Adrenal gland (tissue), 12 donors: ENCODE results near the gene MYO18B. TPM values are rescaled to one million over a fixed set of nuclear protein-coding genes. Genes with fewer than 3 reads are reported as not detected.

ENCODE experiments used
- DNase-seq, 7 donors: peaks; one replicate each; pipeline ENCODE4 v3.0.0-alpha.2; 2019 to 2020
- H3K27ac ChIP-seq, 5 donors: fragments of 200-600 bp; sonication (generic) in 4 of 5; 1 replicate in 3 of 5; 2 replicates in 2 of 5; pipeline versions ENCODE4 v1.5.1 to v1.8.0; 2016 to 2020; ENCODE audit warnings: mild to moderate bottlenecking in 1 of 5
- H3K27me3 ChIP-seq: fragments of 200-600 bp; 2 replicates; pipeline ENCODE4 v1.8.0; 2021
- H3K36me3 ChIP-seq, 2 donors: fragments of 200-600 bp; replicated peaks in 1 of 2; 1 replicate in 1 of 2; 2 replicates in 1 of 2; pipeline versions ENCODE4 v1.5.1 to v1.8.0; 2018 to 2022
- H3K4me1 ChIP-seq, 2 donors: fragments of 200-600 bp; replicated peaks in 1 of 2; 1 replicate in 1 of 2; 2 replicates in 1 of 2; pipeline versions ENCODE4 v1.5.1 to v1.8.0; 2018 to 2021
- H3K4me3 ChIP-seq, 4 donors: fragments of 200-600 bp; sonication (generic) in 3 of 4; one replicate each; pipeline ENCODE4 v1.5.1; 2016 to 2018
- H3K9me3 ChIP-seq, 3 donors: fragments of 200-600 bp; sonication (generic) in 1 of 3; replicated peaks in 1 of 3; 1 replicate in 2 of 3; 2 replicates in 1 of 3; pipeline versions ENCODE4 v1.5.1 to v1.8.0; 2016 to 2021
- POLR2A ChIP-seq, 2 donors: fragments of 450-650 bp; IDR thresholded peaks; one replicate each; pipeline ENCODE4 v1.6.1; 2017; ENCODE audit warnings: antibody characterized with exemption in 2 of 2, mild to moderate bottlenecking in 2 of 2, moderate library complexity in 1 of 2
- WGBS, 4 donors: extraction: QIAGEN DNeasy Blood & Tissue Kit in 2 of 4; methylation state at CpG; one replicate each; pipeline versions ENCODE4 v1.1.5 to v1.1.7; 2013 to 2017; 5-methylcytosine and 5-hydroxymethylcytosine counted together
- intact Hi-C, 2 donors: fragments of 100-400 bp; cut with DNase I; formaldehyde crosslinking; loops; one replicate each; pipeline versions ENCODE4 v1.14.1 to v1.15.0; 2022 to 2023
- polyA plus RNA-seq, 3 donors: library from polyadenylated mRNA; stranded (reverse); fragments of 200-250 nt in 2 of 3; fragments of 350-450 nt in 1 of 3; fragmentation: Illumina TruSeq in 1 of 3; extraction: RNeasy Lipid Tissue Mini Kit (QIAGEN cat#74804) in 1 of 3; gene quantifications; one replicate each; pipeline ENCODE4 v1.2.3, GENCODE V29; 2013 to 2014
- total RNA-seq, 9 donors: library from RNA; depleted of rRNA in 4 of 9; stranded (reverse); fragments of >200 nt in 4 of 9; fragments of 120-200 nt in 1 of 9; fragmentation: NEBNext Ultra II Directional in 1 of 9; extraction: Animal tissue kit (Norgen Biotek cat#: 25700) in 1 of 9; gene quantifications; one replicate each; pipeline versions ENCODE4 v1.1.0 to v1.2.4, GENCODE V29; 2013 to 2023
- TF ChIP-seq, protein P1 (sequence below), 6 experiments: fragments of 450-650 bp in 4 of 6; fragments of 200-600 bp in 2 of 6; sonication (generic) in 1 of 6; IDR thresholded peaks; 1 replicate in 5 of 6; 2 replicates in 1 of 6; pipeline versions ENCODE4 v1.5.1 to v1.8.0; 2016 to 2021; ENCODE audit warnings: antibody characterized with exemption in 6 of 6, mild to moderate bottlenecking in 2 of 6, moderate library complexity in 1 of 6
- donor health status: healthy with polysubstance abuse.
- donor health status: Bipolar disorder and iron deficiency.
- donor health status: DM: yes; HTN: yes; CAD: no.
- donor health status: DM: no; HTN: no; CAD: no.
- donor health status: DM: no; HTN: no; CAD: no.
- donor health status: DM: yes; HTN: yes; CAD: no.

Gene MYO18B
- total and polyA plus RNA-seq, 12 donors, result 0.08 to 1.1 (median 0.18) TPM

DNA sequence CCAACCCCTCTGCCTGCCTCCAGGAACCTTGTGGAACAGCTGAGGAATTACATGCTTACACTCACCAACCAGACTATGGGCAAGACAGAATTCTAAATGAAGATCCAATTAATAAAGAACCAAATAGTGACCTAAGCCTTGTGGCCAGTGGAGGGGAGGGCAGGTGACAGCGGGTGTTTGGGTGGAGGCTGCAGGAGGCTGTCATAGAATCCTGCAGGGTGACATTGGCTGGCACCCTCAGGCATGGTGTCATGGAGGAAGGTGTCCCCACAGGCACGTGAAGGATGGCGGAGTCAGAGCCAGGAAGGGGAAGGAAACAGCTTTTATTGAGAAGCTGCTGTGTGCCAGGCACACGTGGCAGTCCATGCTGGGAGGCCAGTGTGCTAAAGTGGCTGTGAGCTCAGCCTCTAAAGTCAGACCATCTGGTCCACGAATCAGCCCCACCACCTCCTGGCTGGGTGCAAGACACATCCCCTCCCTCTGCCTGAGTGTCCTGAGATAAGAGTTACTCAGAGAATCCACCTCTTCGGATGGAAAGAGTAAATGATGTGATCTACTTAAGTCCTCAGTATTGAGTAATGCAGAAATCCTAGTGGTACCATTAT is 8.7 kb downstream of the MYO18B start:
- H3K9me3 ChIP-seq, result no peaks in the 10 kb centered on the region
- WGBS, 4 donors, result 56 to 71% (median 63%) methylated on average over 3 to 6 of the region's 6 CpGs
- H3K4me1 ChIP-seq, result peaks cover 3 to 28% of the 10 kb centered on the region in 2 donors
- no peaks in the 10 kb centered on the region for H3K36me3 ChIP-seq
- peak in 1 of 7 donors; percentile 19 for DNase-seq
- intact Hi-C loops, result no loop called here
- no peaks in the 10 kb centered on the region for H3K27me3 ChIP-seq
- H3K4me3 ChIP-seq, result no peak overlapping the region
- TF ChIP-seq, protein P1, sequence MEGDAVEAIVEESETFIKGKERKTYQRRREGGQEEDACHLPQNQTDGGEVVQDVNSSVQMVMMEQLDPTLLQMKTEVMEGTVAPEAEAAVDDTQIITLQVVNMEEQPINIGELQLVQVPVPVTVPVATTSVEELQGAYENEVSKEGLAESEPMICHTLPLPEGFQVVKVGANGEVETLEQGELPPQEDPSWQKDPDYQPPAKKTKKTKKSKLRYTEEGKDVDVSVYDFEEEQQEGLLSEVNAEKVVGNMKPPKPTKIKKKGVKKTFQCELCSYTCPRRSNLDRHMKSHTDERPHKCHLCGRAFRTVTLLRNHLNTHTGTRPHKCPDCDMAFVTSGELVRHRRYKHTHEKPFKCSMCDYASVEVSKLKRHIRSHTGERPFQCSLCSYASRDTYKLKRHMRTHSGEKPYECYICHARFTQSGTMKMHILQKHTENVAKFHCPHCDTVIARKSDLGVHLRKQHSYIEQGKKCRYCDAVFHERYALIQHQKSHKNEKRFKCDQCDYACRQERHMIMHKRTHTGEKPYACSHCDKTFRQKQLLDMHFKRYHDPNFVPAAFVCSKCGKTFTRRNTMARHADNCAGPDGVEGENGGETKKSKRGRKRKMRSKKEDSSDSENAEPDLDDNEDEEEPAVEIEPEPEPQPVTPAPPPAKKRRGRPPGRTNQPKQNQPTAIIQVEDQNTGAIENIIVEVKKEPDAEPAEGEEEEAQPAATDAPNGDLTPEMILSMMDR (IDR thresholded peaks at IDR 0.05), result no peak
- TF ChIP-seq POLR2A (IDR thresholded peaks at IDR 0.05), result no peak
- H3K27ac ChIP-seq, result no peak overlapping the region

DNA sequence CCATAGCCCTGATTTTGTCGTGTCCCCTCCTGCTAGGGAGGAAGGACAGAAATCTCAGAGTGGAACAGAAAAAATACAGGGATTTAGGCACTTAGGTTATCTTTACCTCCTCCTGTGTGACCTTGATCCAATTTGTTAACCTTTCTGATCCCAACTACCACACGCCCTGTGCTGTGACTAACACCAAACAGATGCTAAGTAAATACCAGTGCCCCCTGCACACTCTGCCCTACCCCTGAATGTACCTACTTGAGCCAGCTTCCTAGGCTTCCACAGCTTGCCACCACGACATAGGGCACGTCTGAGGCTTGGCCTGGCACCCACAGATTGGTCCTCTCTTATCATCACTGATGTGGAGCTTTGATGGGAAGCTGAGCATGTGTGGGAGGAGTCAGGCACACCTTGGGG is 9.2 kb downstream of the MYO18B start:
- no peak for TF ChIP-seq POLR2A (IDR thresholded peaks at IDR 0.05)
- TF ChIP-seq, protein P1 (IDR thresholded peaks at IDR 0.05), result no peak
- H3K27ac ChIP-seq, result no peak overlapping the region
- 55 to 68% (median 63%) methylated on average over 4 of the region's 4 CpGs for WGBS, 4 donors

DNA sequence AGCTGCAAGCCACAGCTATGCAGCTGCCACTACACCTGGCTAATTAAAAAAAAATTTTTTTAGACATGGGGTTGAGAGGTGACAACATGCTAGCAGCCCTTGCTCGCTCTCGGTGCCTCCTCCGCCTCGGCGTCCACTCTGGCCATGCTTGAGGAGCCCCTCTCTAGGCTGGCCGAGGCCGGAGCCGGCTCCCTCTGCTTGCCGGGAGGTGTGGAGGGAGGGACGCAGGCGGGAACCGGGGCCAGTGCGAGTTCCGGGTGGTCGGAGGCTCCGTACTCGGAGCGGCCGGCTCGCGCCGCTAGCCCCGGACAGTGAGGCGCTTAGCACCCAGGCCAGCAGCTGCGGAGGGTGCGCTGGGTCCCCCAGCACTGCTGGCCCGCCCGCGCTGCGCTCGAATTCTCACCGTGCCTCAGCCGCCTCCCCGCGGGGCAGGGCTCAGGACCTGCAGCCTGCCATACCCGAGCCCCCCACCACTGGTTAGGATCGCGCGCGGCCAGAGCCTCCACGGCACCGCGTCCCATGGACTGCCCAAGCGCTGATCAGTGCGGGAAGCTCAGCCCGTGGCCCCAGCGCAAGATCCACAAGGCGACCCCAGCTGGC is 10.7 kb downstream of the MYO18B start:
- H3K27me3 ChIP-seq, result no peaks in the 10 kb centered on the region
- no peak for TF ChIP-seq POLR2A (IDR thresholded peaks at IDR 0.05)
- no peak for DNase-seq
- H3K4me1 ChIP-seq, result peaks cover 2 to 12% of the 10 kb centered on the region in 2 donors
- intact Hi-C loops, result no loop called here
- no peaks in the 10 kb centered on the region for H3K9me3 ChIP-seq
- no peak overlapping the region for H3K27ac ChIP-seq
- 87 to 93% (median 92%) methylated on average over 17 to 48 of the region's 48 CpGs for WGBS, 4 donors
- H3K36me3 ChIP-seq, result no peaks in the 10 kb centered on the region
- no peak overlapping the region for H3K4me3 ChIP-seq

More for the DNA sequence above, 9.2 kb downstream of the MYO18B start:
- intact Hi-C loops, result no loop called here
- Histone ChIP-seq H3K4me3 (no peak overlapping the region), H3K4me1 (peaks cover 3 to 22% of the 10 kb centered on the region in 2 donors), H3K9me3 (no peaks in the 10 kb centered on the region), H3K27me3 (no peaks in the 10 kb centered on the region), H3K36me3 (no peaks in the 10 kb centered on the region)
- no peak for DNase-seq

DNA sequence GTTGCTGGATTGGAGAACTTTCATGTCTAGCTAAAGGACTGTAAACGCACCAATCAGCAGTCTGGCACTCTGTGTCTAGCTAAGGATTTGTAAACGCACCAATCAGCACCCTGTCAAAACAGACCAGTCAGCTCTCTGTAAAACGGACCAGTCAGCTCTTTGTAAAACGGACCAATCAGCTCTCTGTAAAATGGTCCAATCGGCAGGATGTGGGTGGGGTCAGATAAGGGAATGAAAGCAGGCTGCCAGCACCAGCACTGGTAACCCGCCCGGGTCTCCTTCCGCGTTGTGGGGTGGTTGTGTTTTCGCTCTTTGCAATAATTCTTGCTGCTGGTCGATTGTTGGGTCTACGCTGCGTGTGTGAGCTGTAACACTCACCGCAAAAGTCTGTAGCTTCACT is 11.3 kb downstream of the MYO18B start:
- H3K9me3 ChIP-seq, result no peaks in the 10 kb centered on the region
- no peak for TF ChIP-seq POLR2A (IDR thresholded peaks at IDR 0.05)
- TF ChIP-seq, protein P1 (IDR thresholded peaks at IDR 0.05), result no peak
- no peak overlapping the region for H3K27ac ChIP-seq
- peaks cover 0 to 7% of the 10 kb centered on the region in 2 donors for H3K4me1 ChIP-seq
- intact Hi-C loops, result no loop called here
- WGBS, 4 donors, result 85 to 94% (median 93%) methylated on average over 13 to 14 of the region's 14 CpGs
- no peaks in the 10 kb centered on the region for H3K36me3 ChIP-seq
- no peak for DNase-seq
- no peak overlapping the region for H3K4me3 ChIP-seq
- H3K27me3 ChIP-seq, result no peaks in the 10 kb centered on the region
